Stimulated activated CD8-positive, alpha-beta memory T cell treated with anti-CD3 and anti-CD28 coated beads, Interleukin-4, amount 100 ng/mL, for 4 hours (primary cell): ENCODE results near the gene LIX1.
"Not testable (repeated sequence)": the region's sequence is repeated elsewhere in the genome, so short reads cannot be mapped to it uniquely, and the experiment has no call there.

ENCODE experiments used
- DNase-seq, 2 donors: peaks; one replicate each; pipeline ENCODE4 v3.0.0-alpha.2; 2020; ENCODE audit warnings: low read depth in 2 of 2, low spot score in 1 of 2

The LIX1 gene

GRCh38 chr5:97141539-97141938 is 872 bp downstream of the LIX1 start:
- DNase-seq = no peak

GRCh38 chr5:97141031-97141430 is 1.4 kb downstream of the LIX1 start:
- DNase-seq = no peak

GRCh38 chr5:97140250-97140649 is 2.2 kb downstream of the LIX1 start:
- not testable (repeated sequence) for DNase-seq

- DNase-seq = no peak
Observed at GRCh38 chr5:97136475-97136874, 5.9 kb downstream of the LIX1 start.

- DNase-seq = no peak
Observed at GRCh38 chr5:97135868-97136267, 6.5 kb downstream of the LIX1 start.

- no peak for DNase-seq
Observed at GRCh38 chr5:97134634-97135033, 7.8 kb downstream of the LIX1 start.

- DNase-seq = no peak
Observed at GRCh38 chr5:97133101-97133500, 9.3 kb downstream of the LIX1 start.

GRCh38 chr5:97131921-97132320 is 10.5 kb downstream of the LIX1 start:
- DNase-seq = no peak

- DNase-seq = no peak
Observed at GRCh38 chr5:97131139-97131710, 11.2 kb downstream of the LIX1 start.

- DNase-seq = no peak
Observed at GRCh38 chr5:97127727-97128126, 14.7 kb downstream of the LIX1 start.

GRCh38 chr5:97125125-97125683 is 17.2 kb downstream of the LIX1 start:
- no peak for DNase-seq

GRCh38 chr5:97124335-97124734 is 18.1 kb downstream of the LIX1 start:
- DNase-seq = no peak

- no peak for DNase-seq
Observed at GRCh38 chr5:97121848-97122247, 20.6 kb downstream of the LIX1 start.

- no peak for DNase-seq
Observed at GRCh38 chr5:97120195-97120594, 22.2 kb downstream of the LIX1 start.

- DNase-seq = no peak
Observed at GRCh38 chr5:97119007-97119390, 23.4 kb downstream of the LIX1 start.

- DNase-seq = no peak
Observed at GRCh38 chr5:97118261-97119006, 24.0 kb downstream of the LIX1 start.

- DNase-seq = no peak
Observed at GRCh38 chr5:97115932-97116331, 26.5 kb downstream of the LIX1 start.

- no peak for DNase-seq
Observed at GRCh38 chr5:97112230-97112629, 30.2 kb downstream of the LIX1 start.

- DNase-seq = no peak
Observed at GRCh38 chr5:97111616-97112015, 30.8 kb downstream of the LIX1 start.

GRCh38 chr5:97111004-97111403 is 31.4 kb downstream of the LIX1 start:
- DNase-seq = no peak

GRCh38 chr5:97107318-97107717 is 35.1 kb downstream of the LIX1 start:
- no peak for DNase-seq

GRCh38 chr5:97106216-97106581 is 36.2 kb downstream of the LIX1 start:
- no peak for DNase-seq
